Measurements from ENCODE around the gene GABPB2. TPM values are rescaled to one million over a fixed set of nuclear protein-coding genes. Genes with fewer than 3 reads are reported as not detected.
A peak's percentile ranks its signal among the peaks of the same experiment; 100 is the strongest.

GABPB2 gene
- total and polyA plus RNA-seq, 2 experiments from 2014 or later, result 0.98 to 12.9 TPM

DNA sequence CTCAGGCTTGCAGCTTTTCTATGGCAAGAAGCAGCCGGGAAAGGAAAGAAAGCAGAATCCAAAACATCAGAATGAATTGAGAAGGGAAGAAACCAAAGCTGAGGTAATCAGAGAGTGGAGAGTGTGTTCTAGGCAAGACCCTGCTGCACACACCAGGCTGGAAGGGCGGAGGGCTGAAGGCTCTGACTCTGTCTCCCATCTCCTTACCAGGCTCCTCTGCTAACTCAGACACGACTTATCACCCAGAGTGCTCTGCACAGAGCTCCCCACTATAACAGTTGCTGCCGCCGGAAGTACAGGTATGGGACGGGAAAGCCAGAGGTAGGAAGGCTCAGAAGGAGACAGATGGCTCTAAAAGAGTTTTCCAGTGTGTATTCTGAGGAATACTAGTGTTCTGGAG, 96.6 kb downstream of the GABPB2 start:
- Histone ChIP-seq H3K79me2 (peaks cover 37% of the 10 kb centered on the region), H3K4me3 (peak overlapping the region; percentile 56), H2AFZ (no peak overlapping the region), H3K4me2 (peak overlapping the region; percentile 81), H3K27ac (peak overlapping the region; percentile 75), H3K9me2 (replicated peaks; ENCODE audit: insufficient read depth) (no peaks in the 10 kb centered on the region), H3K36me3 (replicated peaks; ENCODE audit: insufficient read depth, low read depth) (no peaks in the 10 kb centered on the region), H3K4me1 (ENCODE audit: insufficient read depth) (peaks cover 15% of the 10 kb centered on the region), H3K27me3 (no peaks in the 10 kb centered on the region), H3K9me3 (ENCODE audit: low read depth) (no peaks in the 10 kb centered on the region), H4K20me1 (ENCODE audit: insufficient read depth, poor library complexity, severe bottlenecking) (no peaks in the 10 kb centered on the region)
- DNase-seq (ENCODE audit: low spot score), result no peak
- 90% methylated on average over 6 of the region's 6 CpGs for WGBS (ENCODE audit: low lambda C conversion rate, missing lambda C conversion rate)
- TF ChIP-seq CTCF (IDR thresholded peaks at IDR 0.05; ENCODE audit: poor library complexity), result no peak
- no peak for TF ChIP-seq EZH2phosphoT487 (IDR thresholded peaks at IDR 0.05; ENCODE audit: low read depth, severe bottlenecking, unreplicated experiment)
- TF ChIP-seq EZH2 (IDR thresholded peaks at IDR 0.05; ENCODE audit: borderline replicate concordance), result no peak

DNA sequence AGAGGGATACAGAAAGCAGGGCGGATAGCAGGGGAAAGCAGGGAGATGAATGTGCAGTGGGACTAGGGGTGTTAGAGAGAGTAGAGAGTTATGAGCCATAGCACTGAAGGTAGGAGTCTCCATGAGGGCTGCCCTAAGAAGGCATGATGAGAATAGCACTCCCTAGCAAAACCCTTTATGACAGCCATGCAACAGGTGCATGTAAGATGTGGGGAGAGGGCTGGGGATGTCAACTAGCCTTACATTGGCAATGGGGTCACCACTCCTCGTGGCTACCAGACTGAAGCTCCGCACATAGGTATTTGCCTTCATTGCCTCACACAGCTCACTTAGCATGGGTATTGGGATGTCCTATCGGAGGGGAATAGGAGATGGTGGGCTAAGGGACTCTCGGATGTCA, 100.6 kb downstream of the GABPB2 start:
- DNase-seq (ENCODE audit: low spot score), result no peak

More for the DNA sequence above, 100.6 kb downstream of the GABPB2 start:
- no peak for TF ChIP-seq CTCF (IDR thresholded peaks at IDR 0.05; ENCODE audit: poor library complexity)
- TF ChIP-seq EZH2 (IDR thresholded peaks at IDR 0.05; ENCODE audit: borderline replicate concordance), result no peak
- no peak for TF ChIP-seq EZH2phosphoT487 (IDR thresholded peaks at IDR 0.05; ENCODE audit: low read depth, severe bottlenecking, unreplicated experiment)
- Histone ChIP-seq H3K4me1 (ENCODE audit: insufficient read depth) (peaks cover 6% of the 10 kb centered on the region), H3K36me3 (replicated peaks; ENCODE audit: insufficient read depth, low read depth) (no peaks in the 10 kb centered on the region), H3K4me2 (no peak overlapping the region), H2AFZ (no peak overlapping the region), H3K4me3 (no peak overlapping the region), H3K79me2 (peaks cover 14% of the 10 kb centered on the region), H3K27ac (no peak overlapping the region), H4K20me1 (ENCODE audit: insufficient read depth, poor library complexity, severe bottlenecking) (no peaks in the 10 kb centered on the region), H3K9me2 (replicated peaks; ENCODE audit: insufficient read depth) (no peaks in the 10 kb centered on the region), H3K27me3 (no peaks in the 10 kb centered on the region), H3K9me3 (ENCODE audit: low read depth) (no peaks in the 10 kb centered on the region)
- WGBS (ENCODE audit: low lambda C conversion rate, missing lambda C conversion rate), result 93% methylated on average over 5 of the region's 5 CpGs

Small RNA genes lying within 50 kb of the gene (small RNA-seq; reads per million reads assigned to genes)
- gene RNU6-884P, result not detected

Other genes with a start within 250 kb of the GABPB2 start
- gene ARNT, start 194.2 kb upstream of the GABPB2 start, total RNA-seq, result 32.9 and 42.1 TPM in 2 replicates
- gene ARNT, start 194.2 kb upstream of the GABPB2 start, polyA plus RNA-seq, result 26.9 and 35.6 TPM in 2 replicates
- not detected in 2 replicates for gene CTXND2, start 183.6 kb upstream of the GABPB2 start, total RNA-seq
- gene CTXND2, start 183.6 kb upstream of the GABPB2 start, polyA plus RNA-seq, result 0.16 TPM in 1 of 2 replicates, not detected in the other
- 33.7 and 41.4 TPM in 2 replicates for gene SETDB1, start 144.4 kb upstream of the GABPB2 start, total RNA-seq
- gene SETDB1, start 144.4 kb upstream of the GABPB2 start, polyA plus RNA-seq, result 10.7 and 12.9 TPM in 2 replicates
- gene CERS2, start 95.9 kb upstream of the GABPB2 start, total RNA-seq, result 267 and 268 TPM in 2 replicates
- gene CERS2, start 95.9 kb upstream of the GABPB2 start, polyA plus RNA-seq, result 210 and 277 TPM in 2 replicates
- 7.5 and 7.9 TPM in 2 replicates for gene ANXA9, start 88.5 kb upstream of the GABPB2 start, total RNA-seq
- 8.8 and 9.0 TPM in 2 replicates for gene ANXA9, start 88.5 kb upstream of the GABPB2 start, polyA plus RNA-seq
- gene MINDY1, start 63.9 kb upstream of the GABPB2 start, total RNA-seq, result 15.9 and 18.5 TPM in 2 replicates
- 5.8 and 7.6 TPM in 2 replicates for gene MINDY1, start 63.9 kb upstream of the GABPB2 start, polyA plus RNA-seq
- gene PRUNE1, start 62.3 kb upstream of the GABPB2 start, total RNA-seq, result 20.3 and 26.5 TPM in 2 replicates
- gene PRUNE1, start 62.3 kb upstream of the GABPB2 start, polyA plus RNA-seq, result 15.1 and 21.6 TPM in 2 replicates
- gene BNIPL, start 34.2 kb upstream of the GABPB2 start, total RNA-seq, result 2.7 and 3.8 TPM in 2 replicates
- gene BNIPL, start 34.2 kb upstream of the GABPB2 start, polyA plus RNA-seq, result 1.1 and 3.0 TPM in 2 replicates
- gene C1orf56, start 23.0 kb upstream of the GABPB2 start, total RNA-seq, result 2.9 and 3.2 TPM in 2 replicates
- 8.3 and 11.4 TPM in 2 replicates for gene C1orf56, start 23.0 kb upstream of the GABPB2 start, polyA plus RNA-seq
- gene CDC42SE1, start 11.1 kb upstream of the GABPB2 start, total RNA-seq, result 49.4 and 60.2 TPM in 2 replicates
- 19.0 and 21.2 TPM in 2 replicates for gene CDC42SE1, start 11.1 kb upstream of the GABPB2 start, polyA plus RNA-seq
- 16.8 and 16.9 TPM in 2 replicates for gene MLLT11, start 10.4 kb upstream of the GABPB2 start, total RNA-seq
- gene MLLT11, start 10.4 kb upstream of the GABPB2 start, polyA plus RNA-seq, result 34.3 and 37.6 TPM in 2 replicates
- 6.3 and 41.6 TPM in 2 replicates for gene SEMA6C, start 75.9 kb downstream of the GABPB2 start, total RNA-seq
- gene SEMA6C, start 75.9 kb downstream of the GABPB2 start, polyA plus RNA-seq, result 13.9 and 25.1 TPM in 2 replicates
- 0.64 TPM in 1 of 2 replicates, not detected in the other for gene TNFAIP8L2, start 85.9 kb downstream of the GABPB2 start, total RNA-seq
- gene TNFAIP8L2, start 85.9 kb downstream of the GABPB2 start, polyA plus RNA-seq, result 0.70 TPM in 1 of 2 replicates, not detected in the other
- gene LYSMD1, start 95.1 kb downstream of the GABPB2 start, total RNA-seq, result 13.0 and 16.2 TPM in 2 replicates
- 1.0 and 2.5 TPM in 2 replicates for gene LYSMD1, start 95.1 kb downstream of the GABPB2 start, polyA plus RNA-seq
- gene SCNM1, start 95.4 kb downstream of the GABPB2 start, total RNA-seq, result 21.5 and 26.4 TPM in 2 replicates
- gene SCNM1, start 95.4 kb downstream of the GABPB2 start, polyA plus RNA-seq, result 55.4 and 57.5 TPM in 2 replicates
- gene TMOD4, start 105.2 kb downstream of the GABPB2 start, total RNA-seq, result not detected in 2 replicates
- gene TMOD4, start 105.2 kb downstream of the GABPB2 start, polyA plus RNA-seq, result 0.44 TPM in 1 of 2 replicates, not detected in the other
- gene VPS72, start 119.4 kb downstream of the GABPB2 start, total RNA-seq, result 46.0 and 48.1 TPM in 2 replicates
- gene VPS72, start 119.4 kb downstream of the GABPB2 start, polyA plus RNA-seq, result 52.2 and 53.1 TPM in 2 replicates
- gene PIP5K1A, start 127.8 kb downstream of the GABPB2 start, total RNA-seq, result 36.0 and 45.7 TPM in 2 replicates
- 17.3 and 27.0 TPM in 2 replicates for gene PIP5K1A, start 127.8 kb downstream of the GABPB2 start, polyA plus RNA-seq
- gene PSMD4, start 184.0 kb downstream of the GABPB2 start, total RNA-seq, result 107 and 119 TPM in 2 replicates
- gene PSMD4, start 184.0 kb downstream of the GABPB2 start, polyA plus RNA-seq, result 161 and 168 TPM in 2 replicates
- 16.8 and 19.9 TPM in 2 replicates for gene ZNF687, start 211.5 kb downstream of the GABPB2 start, total RNA-seq
- gene ZNF687, start 211.5 kb downstream of the GABPB2 start, polyA plus RNA-seq, result 3.6 and 4.3 TPM in 2 replicates

All from hepatocyte (in vitro differentiated cells).